GM21360 (cell line): ENCODE measurements around the gene CRELD2.

ENCODE experiments used
- ATAC-seq: cut with Tn5 transposase; IDR thresholded peaks from one replicate; pipeline ENCODE4 v1.9.1; 2021; ENCODE audit warnings: mild to moderate bottlenecking, moderate library complexity; ENCODE audit not compliant: unreplicated experiment

CRELD2 gene

GRCh38 chr22:49887064-49887451 lies 31.4 kb upstream of the CRELD2 start:
- no peak for ATAC-seq

GRCh38 chr22:49887702-49888101 lies 30.7 kb upstream of the CRELD2 start:
- no peak for ATAC-seq

- ATAC-seq = no peak
Observed at GRCh38 chr22:49889071-49889470, 29.4 kb upstream of the CRELD2 start.

- no peak for ATAC-seq
Observed at GRCh38 chr22:49892226-49892899, 26.1 kb upstream of the CRELD2 start.

GRCh38 chr22:49893025-49893424 lies 25.4 kb upstream of the CRELD2 start:
- ATAC-seq = no peak

- ATAC-seq = no peak
Observed at GRCh38 chr22:49894322-49895054, 23.9 kb upstream of the CRELD2 start.

- ATAC-seq = no peak
Observed at GRCh38 chr22:49896201-49896600, 22.2 kb upstream of the CRELD2 start.

GRCh38 chr22:49897015-49897684 lies 21.3 kb upstream of the CRELD2 start:
- ATAC-seq = no peak

- ATAC-seq = no peak
Observed at GRCh38 chr22:49899530-49899929, 18.9 kb upstream of the CRELD2 start.

- ATAC-seq = no peak
Observed at GRCh38 chr22:49900441-49901230, 17.8 kb upstream of the CRELD2 start.

- no peak for ATAC-seq
Observed at GRCh38 chr22:49901457-49901856, 17.0 kb upstream of the CRELD2 start.

GRCh38 chr22:49903322-49904039 lies 15.0 kb upstream of the CRELD2 start:
- ATAC-seq = no peak

GRCh38 chr22:49904040-49904369 lies 14.4 kb upstream of the CRELD2 start:
- no peak for ATAC-seq

- no peak for ATAC-seq
Observed at GRCh38 chr22:49905465-49905864, 13.0 kb upstream of the CRELD2 start.

- no peak for ATAC-seq
Observed at GRCh38 chr22:49906071-49906798, 12.2 kb upstream of the CRELD2 start.

- ATAC-seq = no peak
Observed at GRCh38 chr22:49906799-49907290, 11.6 kb upstream of the CRELD2 start.

GRCh38 chr22:49907807-49908206 lies 10.6 kb upstream of the CRELD2 start:
- ATAC-seq = no peak

GRCh38 chr22:49909476-49910205 lies 8.8 kb upstream of the CRELD2 start:
- no peak for ATAC-seq
